ENCODE results near the gene SNRPD2.

DNA sequence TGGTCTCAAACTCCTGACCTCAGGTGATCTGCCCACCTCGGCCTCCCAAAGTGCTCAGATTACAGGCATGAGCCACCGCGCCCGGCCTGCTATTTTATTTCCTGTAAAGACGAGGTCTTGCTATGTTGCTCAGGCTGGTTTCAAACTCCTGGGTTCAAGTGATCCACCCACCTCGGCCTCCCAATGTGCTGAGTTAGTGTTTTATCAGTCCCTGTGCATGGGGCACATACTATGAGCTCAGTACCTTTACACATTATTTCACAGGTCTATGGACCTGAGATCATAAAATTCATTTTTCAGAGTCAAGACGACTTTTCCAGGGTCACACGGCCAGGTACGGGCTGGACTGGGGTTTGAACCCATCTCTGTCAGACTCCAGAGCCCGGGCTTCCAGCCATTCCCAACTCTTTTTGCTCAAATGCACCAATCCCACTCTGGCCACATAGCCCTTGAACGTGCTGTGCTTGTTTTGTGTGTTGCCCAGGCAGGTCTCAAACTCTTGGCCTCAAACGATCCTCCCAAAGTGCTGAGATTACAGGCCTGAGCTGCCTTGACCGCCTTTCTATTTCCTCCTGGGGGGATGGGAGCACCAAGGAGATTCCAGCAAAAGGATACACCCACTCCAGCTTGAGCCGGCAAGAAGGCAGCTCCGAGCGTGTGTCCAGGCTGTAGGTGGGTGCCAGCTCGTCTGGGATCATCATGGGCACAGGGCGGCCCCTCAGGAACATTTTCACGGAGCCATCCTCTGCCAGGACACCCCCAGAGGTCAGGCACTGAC is 53.7 kb downstream of the SNRPD2 start:
- TF ChIP-seq, protein P1, sequence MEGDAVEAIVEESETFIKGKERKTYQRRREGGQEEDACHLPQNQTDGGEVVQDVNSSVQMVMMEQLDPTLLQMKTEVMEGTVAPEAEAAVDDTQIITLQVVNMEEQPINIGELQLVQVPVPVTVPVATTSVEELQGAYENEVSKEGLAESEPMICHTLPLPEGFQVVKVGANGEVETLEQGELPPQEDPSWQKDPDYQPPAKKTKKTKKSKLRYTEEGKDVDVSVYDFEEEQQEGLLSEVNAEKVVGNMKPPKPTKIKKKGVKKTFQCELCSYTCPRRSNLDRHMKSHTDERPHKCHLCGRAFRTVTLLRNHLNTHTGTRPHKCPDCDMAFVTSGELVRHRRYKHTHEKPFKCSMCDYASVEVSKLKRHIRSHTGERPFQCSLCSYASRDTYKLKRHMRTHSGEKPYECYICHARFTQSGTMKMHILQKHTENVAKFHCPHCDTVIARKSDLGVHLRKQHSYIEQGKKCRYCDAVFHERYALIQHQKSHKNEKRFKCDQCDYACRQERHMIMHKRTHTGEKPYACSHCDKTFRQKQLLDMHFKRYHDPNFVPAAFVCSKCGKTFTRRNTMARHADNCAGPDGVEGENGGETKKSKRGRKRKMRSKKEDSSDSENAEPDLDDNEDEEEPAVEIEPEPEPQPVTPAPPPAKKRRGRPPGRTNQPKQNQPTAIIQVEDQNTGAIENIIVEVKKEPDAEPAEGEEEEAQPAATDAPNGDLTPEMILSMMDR (conservative IDR thresholded peaks at IDR 0.05; ENCODE audit: low read length): no peak
- no peak for TF ChIP-seq EZH2phosphoT487 (IDR thresholded peaks at IDR 0.05; ENCODE audit: borderline replicate concordance)

Data from Loucy (cell line).